SHP77 (cell line): ENCODE data around the gene NOXA1.
"Not testable (repeated sequence)": the region's sequence is repeated elsewhere in the genome, so short reads cannot be mapped to it uniquely, and the experiment has no call there.

Source experiments
- DNase-seq, 2 experiments: peaks; one replicate each; lab custom pipeline; 2025; lab: John Stamatoyannopoulos, UW

Gene NOXA1, protein sequence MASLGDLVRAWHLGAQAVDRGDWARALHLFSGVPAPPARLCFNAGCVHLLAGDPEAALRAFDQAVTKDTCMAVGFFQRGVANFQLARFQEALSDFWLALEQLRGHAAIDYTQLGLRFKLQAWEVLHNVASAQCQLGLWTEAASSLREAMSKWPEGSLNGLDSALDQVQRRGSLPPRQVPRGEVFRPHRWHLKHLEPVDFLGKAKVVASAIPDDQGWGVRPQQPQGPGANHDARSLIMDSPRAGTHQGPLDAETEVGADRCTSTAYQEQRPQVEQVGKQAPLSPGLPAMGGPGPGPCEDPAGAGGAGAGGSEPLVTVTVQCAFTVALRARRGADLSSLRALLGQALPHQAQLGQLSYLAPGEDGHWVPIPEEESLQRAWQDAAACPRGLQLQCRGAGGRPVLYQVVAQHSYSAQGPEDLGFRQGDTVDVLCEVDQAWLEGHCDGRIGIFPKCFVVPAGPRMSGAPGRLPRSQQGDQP

GRCh38 chr9:137422604-137423513, at the start of gene NOXA1, which contains the start of gene EXD3:
Gene NOXA1 (plus strand): TSS chr9:137423393. CDS start chr9:137423530, 137 bp downstream.
Gene EXD3 (minus strand): TSS chr9:137423162. CDS start chr9:137395357, 27,805 bp downstream.
- DNase-seq, result peak; percentile 83 to 94

DNA sequence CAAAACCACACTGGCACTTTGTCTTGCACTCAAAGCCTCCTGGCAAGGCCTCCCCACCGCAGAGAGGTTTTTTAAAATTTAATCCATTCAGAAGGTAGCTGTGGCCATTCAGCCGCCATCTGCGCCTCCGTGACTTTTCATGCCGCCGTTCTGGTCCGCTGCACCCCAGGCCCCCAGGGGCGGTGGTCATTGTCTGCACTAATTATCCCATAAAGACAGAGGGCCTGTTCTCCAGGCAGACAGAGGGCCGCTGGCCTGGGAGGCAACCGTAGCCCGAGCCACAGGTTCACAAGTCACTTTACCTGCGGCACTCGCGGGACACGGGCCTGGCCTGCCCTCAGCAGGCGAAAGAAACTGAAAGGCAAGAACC, 49.6 kb upstream of the NOXA1 start:
- no peak for DNase-seq

DNA sequence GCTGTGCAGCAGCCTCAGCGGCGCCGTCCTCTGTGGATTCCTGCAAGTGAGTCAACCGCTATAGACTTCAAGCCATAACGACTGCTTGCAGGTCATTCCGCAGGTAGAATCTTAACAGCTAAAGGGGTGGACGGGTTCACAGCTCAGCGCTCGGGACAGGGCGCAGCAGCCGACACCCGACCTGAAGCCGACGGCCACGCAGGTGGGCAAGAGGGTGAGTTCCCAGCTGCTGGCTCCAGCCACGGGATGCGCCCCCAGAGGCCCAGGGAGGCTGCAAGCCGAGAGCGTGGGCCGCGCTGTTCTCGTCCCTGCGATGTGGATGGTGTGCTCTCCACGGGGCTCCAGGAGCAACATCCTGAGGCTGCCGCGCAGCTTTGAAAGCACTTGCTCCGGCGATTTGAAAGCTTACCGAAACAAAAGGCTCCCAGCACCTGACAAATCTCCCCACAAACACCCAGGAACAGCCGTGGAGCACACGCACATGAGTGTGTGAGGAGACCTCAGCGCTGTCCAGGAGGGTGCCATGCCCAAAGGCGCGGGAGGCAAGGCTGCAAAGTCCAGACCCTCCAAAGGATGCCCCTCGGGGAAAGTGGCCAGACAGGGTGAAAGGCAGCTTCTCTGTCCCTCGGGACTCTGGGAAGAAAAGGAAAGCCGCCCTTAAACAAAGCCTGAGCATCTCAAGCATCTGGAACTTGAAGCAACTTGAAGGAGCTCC, 48.9 kb upstream of the NOXA1 start:
- no peak for DNase-seq

GRCh38 chr9:137375321-137376058, 47.7 kb upstream of the NOXA1 start:
- no peak for DNase-seq

GRCh38 chr9:137376386-137376785, 46.8 kb upstream of the NOXA1 start:
- DNase-seq, result no peak

GRCh38 chr9:137378688-137379410, 44.3 kb upstream of the NOXA1 start:
- DNase-seq, result not testable (repeated sequence)

DNA sequence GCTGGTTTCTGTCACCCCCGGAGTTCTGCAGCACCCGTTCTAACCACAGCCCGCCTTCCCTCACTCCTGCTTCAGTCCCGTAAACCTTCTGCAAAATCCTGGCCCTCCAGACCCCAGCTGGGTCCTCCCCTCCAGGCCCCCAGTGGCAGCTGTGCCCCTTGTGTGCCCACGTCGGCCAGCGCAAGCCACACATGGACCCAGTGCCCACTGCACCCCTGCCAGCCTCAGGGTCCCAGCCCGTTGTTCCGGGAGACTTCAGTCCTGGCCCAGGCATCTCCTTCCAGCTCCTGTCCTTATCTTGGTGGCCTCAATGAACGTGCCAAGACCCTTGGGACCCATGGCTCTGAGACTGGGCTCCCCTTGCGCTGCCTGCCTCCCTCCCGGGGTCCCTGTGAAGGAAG, 43.4 kb upstream of the NOXA1 start:
- no peak for DNase-seq

- no peak for DNase-seq
Measured at GRCh38 chr9:137380171-137380570, 43.0 kb upstream of the NOXA1 start.

DNA sequence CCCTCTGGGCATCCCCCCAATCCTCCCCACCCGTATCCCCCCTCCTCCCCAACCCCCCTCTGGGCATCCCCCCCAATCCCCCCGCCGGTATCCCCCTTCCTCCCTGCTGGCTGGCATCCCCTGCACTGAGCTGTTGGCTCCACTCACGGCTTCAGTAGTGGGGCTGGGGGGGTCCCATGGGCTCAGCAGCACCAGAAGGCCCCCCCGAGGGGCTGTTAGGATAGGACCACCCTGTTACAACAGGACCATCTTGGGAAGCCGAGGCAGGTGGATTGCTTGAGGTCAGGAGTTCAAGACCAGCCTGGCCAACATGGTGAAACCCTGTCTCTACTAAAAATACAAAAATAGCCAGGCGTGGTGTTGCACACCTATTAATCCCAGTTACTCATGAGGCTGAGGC, 42.6 kb upstream of the NOXA1 start:
- no peak for DNase-seq

DNA sequence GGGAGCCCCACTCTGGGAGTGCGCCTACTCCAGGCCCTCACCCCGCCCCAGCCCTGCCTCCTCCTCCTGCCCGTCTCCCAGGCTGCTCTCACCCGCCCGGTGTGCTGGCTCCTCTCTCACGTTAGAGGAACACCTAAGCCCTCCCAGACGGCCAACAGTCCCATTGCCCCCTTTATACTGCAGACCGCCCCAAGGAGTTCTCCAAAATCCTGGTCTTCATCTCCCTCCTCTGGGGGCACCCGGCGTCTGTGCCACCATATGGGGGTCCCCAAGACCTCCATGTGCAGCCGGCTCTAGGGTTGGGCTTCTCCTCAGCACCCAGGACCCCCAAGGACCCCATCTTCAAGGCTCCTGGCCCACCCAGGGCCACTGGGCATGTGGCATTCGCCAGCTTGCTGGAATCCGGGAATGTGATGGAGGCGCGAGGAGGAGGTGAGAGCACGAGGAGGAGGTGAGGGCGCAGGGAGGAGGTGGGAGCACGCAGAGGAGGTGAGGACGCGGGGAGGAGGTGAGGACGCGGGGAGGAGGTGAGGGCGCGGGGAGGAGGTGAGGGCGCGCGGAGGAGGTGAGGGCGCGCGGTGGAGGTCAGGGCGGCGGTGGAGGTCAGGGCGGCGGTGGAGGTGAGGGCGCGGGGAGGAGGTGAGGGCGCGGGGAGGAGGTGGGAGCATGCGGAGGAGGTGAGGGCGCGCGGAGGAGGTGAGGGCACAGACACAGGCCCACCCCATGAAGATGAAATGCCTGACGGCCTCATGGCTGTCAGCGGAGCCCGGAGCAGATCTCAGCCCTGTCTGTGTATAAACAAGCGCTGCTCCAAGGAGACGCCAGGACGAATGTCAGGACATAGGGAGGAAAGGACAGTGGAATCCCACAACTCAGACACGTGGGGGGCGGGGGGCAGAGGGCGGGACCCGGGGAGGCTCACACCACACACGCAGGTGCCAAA, 41.4 kb upstream of the NOXA1 start:
- no peak for DNase-seq

GRCh38 chr9:137382444-137383080, 40.6 kb upstream of the NOXA1 start:
- peak; percentile 29 to 55 for DNase-seq

DNA sequence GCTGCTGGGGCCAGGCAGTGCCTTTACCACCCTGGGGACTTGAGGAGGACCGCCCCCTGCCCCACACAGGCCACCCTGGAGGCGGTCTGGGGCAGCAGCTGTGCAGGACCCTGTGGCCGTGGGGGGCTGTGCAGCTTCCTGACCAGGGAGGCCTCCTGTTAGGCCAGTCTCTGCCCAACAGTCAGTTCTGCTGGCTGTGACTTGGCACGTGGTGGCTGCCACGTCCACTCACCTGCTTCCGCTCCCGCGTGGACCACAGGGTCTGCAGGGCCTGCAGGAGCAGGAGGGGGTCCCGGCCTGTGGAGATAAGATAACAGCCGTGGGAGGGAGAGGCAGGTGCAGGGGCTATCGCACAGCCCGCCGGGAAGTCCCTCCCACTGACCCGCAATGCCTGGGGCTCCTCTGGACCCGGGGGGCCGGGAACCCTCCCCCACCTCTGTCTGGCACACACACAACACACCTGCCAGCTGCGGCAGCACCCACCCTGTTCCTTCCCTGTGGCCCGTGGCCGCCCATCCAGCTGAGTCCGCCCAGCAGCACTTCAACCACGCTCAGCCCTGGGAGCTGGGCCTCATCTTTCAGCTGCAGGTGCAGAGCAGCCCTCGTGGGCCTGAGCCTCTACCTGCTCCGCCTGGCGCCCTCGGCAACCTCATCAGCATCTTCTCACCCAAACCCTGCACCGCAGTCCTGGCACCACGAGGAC, 40.0 kb upstream of the NOXA1 start:
- peak; percentile 58 to 67 for DNase-seq

- DNase-seq, result no peak
Measured at GRCh38 chr9:137383784-137384756, 39.1 kb upstream of the NOXA1 start.

- DNase-seq, result no peak
Measured at GRCh38 chr9:137385061-137385655, 38.0 kb upstream of the NOXA1 start.

DNA sequence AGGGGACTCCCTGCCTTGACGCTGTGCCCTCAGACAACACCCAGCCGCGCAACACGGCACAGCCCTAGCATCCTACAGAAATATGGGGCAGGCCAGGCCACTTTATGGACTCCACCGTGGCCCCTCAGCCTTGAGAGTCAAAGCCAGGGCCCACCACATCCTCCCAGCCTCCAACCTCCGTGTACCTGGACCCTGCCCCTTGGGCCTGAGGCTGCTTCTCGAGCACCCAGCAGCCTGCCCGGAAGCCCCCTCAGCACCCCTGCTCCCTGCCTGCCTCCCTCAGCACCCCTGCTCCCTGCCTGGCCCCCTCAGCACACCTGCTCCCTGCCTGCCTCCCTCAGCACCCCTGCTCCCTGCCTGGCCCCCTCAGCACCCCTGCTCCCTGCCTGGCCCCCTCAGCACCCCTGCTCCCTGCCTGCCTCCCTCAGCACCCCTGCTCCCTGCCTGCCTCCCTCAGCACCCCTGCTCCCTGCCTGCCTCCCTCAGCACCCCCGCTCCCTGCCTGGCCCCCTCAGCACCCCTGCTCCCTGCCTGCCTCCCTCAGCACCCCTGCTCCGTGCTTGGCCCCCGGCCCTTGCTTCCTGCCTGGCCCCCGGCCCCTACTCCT, 36.6 kb upstream of the NOXA1 start:
- DNase-seq, result not testable (repeated sequence)
